GM21367 (cell line): Measurements from ENCODE around the gene NCAPD2.
A peak's percentile ranks its signal among the peaks of the same experiment; 100 is the strongest.
"Not testable (repeated sequence)": the region's sequence is repeated elsewhere in the genome, so short reads cannot be mapped to it uniquely, and the experiment has no call there.

Source experiments
- ATAC-seq: cut with Tn5 transposase; IDR thresholded peaks from one replicate; pipeline ENCODE4 v1.9.1; 2021; ENCODE audit not compliant: unreplicated experiment

The NCAPD2 gene

GRCh38 chr12:6532051-6532926 lies 38.4 kb downstream of the NCAPD2 start:
- no peak for ATAC-seq

- ATAC-seq = peak; percentile 2
Observed at GRCh38 chr12:6532927-6533652, 39.2 kb downstream of the NCAPD2 start.

GRCh38 chr12:6533653-6533922 lies 39.7 kb downstream of the NCAPD2 start:
- peak; percentile 9 for ATAC-seq

GRCh38 chr12:6533923-6534694 lies 40.2 kb downstream of the NCAPD2 start, which contains the start of gene GAPDH:
GAPDH (plus strand) TSS chr12:6534517; CDS start chr12:6534833, 316 bp downstream.
- peak; percentile 37 for ATAC-seq

GRCh38 chr12:6534695-6534944 lies 40.7 kb downstream of the NCAPD2 start:
- no peak for ATAC-seq

GRCh38 chr12:6534945-6535696 lies 41.2 kb downstream of the NCAPD2 start:
- ATAC-seq = no peak

GRCh38 chr12:6535697-6535946 lies 41.7 kb downstream of the NCAPD2 start:
- ATAC-seq = no peak

- no peak for ATAC-seq
Observed at GRCh38 chr12:6535960-6536847, 42.3 kb downstream of the NCAPD2 start.

GRCh38 chr12:6536894-6537579 lies 43.1 kb downstream of the NCAPD2 start:
- ATAC-seq = no peak

GRCh38 chr12:6537580-6538419 lies 43.9 kb downstream of the NCAPD2 start:
- ATAC-seq = not testable (repeated sequence)

- ATAC-seq = no peak
Observed at GRCh38 chr12:6538420-6539313, 44.8 kb downstream of the NCAPD2 start.

- ATAC-seq = no peak
Observed at GRCh38 chr12:6539314-6539682, 45.4 kb downstream of the NCAPD2 start.

GRCh38 chr12:6539707-6540134 lies 45.8 kb downstream of the NCAPD2 start:
- ATAC-seq = no peak

- no peak for ATAC-seq
Observed at GRCh38 chr12:6540181-6540877, 46.4 kb downstream of the NCAPD2 start.

- no peak for ATAC-seq
Observed at GRCh38 chr12:6541371-6542165, 47.7 kb downstream of the NCAPD2 start.

- no peak for ATAC-seq
Observed at GRCh38 chr12:6542209-6543009, 48.5 kb downstream of the NCAPD2 start.
